Fibroblast of skin of left quadriceps (primary cell): ENCODE data around the gene HMCN1.
"Not testable (repeated sequence)": the region's sequence is repeated elsewhere in the genome, so short reads cannot be mapped to it uniquely, and the experiment has no call there.

Experiments used
- DNase-seq, 2 experiments: peaks; one replicate each; pipeline ENCODE4 v3.0.0-alpha.2; 2013; ENCODE audit warnings: low read depth in 2 of 2

HMCN1 gene

DNA sequence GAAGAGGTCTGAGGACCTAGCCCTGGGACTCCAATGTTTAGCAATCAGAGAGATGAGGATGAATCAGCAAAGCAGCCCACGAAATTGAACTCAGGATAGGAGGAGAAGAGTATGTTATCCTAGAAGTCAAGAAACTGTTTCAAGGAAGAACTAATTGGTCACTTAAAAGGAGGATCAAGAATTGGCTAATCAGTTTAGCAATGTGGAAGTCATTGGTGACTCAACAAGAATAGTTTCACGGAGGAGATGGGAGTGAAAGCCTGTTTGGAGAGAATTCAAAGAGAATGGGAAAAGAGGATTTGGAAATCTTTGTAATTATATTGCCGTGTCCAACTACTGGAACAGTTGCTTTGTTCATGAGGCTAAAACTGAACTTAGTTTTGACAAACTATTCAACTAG, 7.4 kb downstream of the HMCN1 start:
- no peak for DNase-seq

DNA sequence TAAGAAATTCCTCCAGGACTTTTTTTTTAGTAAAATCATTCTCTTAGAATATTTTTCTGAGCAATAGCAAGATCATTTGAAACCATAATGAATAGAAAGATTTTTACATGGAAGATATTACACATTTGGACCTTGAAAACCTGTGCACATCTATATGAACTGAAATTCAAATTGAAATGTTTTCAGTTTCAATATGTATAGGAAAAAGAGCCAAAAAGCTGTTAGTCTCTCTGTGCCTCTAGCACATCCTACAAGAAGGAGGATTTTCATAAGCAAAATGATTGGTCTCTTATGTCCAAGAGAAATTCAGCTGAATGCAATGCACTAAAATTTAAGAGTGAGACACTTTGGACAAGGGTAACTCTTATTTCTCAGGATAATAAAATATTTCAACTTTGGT, 8.2 kb downstream of the HMCN1 start:
- no peak for DNase-seq

- DNase-seq, result no peak
Measured at GRCh38 chr1:185745165-185745564, 11.0 kb downstream of the HMCN1 start.

GRCh38 chr1:185759061-185759460, 24.9 kb downstream of the HMCN1 start:
- no peak for DNase-seq

- no peak for DNase-seq
Measured at GRCh38 chr1:185761841-185762240, 27.6 kb downstream of the HMCN1 start.

DNA sequence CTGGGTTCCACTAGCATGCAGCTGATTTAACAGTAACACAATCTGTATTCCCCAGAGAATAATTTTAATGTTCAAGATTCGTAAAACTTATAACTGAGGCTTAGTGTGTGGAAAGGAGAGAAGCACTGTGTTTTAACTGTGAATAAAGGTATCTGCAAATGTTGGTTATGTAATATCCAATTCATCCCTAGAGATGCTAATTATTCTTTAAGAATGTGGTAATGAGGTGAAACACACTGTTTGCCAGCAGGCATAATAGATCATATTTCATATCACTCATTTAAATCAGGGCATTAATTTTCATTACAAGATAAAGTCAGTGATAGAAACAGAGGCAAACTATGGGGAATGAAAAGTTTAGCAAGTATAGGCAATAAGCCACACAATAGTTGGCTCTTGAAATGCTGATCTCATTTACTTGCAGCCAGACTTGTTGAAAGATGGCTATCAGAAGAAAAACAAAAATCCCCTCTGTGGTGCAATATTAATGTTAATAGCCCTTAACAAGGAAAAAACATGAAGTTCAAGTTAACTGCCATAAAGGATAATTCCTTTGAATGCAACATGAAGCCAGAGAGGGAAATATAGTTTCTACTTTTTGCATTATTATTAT, 33.4 kb downstream of the HMCN1 start:
- no peak for DNase-seq

DNA sequence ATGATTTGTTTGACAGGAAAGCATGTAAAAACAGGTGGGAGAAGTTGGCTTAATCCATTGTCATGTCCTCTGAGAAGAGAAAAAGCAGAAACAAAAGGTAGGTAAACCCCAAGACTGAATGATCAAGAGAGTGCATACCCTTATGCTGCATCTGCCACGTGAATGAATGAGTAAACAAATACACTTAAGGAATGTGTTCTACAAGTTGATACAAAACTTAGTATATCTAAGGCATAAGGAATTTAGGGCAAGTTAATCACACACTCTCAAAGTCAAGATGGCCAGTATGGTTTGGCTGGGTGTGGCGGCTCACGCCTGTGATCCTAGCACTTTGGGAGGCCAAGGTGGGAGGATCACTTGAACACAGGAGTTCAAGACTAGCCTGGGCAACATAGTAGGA, 34.2 kb downstream of the HMCN1 start:
- no peak for DNase-seq

GRCh38 chr1:185769136-185769535, 34.9 kb downstream of the HMCN1 start:
- no peak for DNase-seq

GRCh38 chr1:185774394-185774793, 40.2 kb downstream of the HMCN1 start:
- peak; percentile 62 to 63 for DNase-seq

DNA sequence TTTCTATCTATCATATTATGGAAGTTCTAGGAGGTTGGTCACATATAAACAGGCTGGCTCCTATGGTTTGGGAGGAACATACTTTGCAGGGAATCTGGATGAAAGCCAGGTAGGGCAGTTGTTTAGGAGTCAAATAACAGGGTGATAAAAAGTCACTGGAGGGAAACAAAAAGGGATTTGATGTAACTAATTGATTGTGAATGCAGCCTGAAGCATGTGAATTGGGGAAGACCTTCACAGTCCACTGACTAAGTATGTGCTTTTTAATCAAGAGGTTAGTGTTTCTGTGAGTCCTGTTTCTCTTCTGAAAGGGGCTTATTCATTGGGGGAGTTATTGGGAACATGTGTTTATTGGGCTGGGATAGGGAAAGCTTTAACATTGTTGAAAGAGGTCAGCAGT, 41.3 kb downstream of the HMCN1 start:
- no peak for DNase-seq

GRCh38 chr1:185776522-185776921, 42.3 kb downstream of the HMCN1 start:
- DNase-seq, result peak; percentile 34 to 42

- not testable (repeated sequence) for DNase-seq
Measured at GRCh38 chr1:185783860-185784259, 49.7 kb downstream of the HMCN1 start.

GRCh38 chr1:185785586-185785985, 51.4 kb downstream of the HMCN1 start:
- no peak for DNase-seq

- DNase-seq, result peak; percentile 91
Measured at GRCh38 chr1:185786524-185786923, 52.3 kb downstream of the HMCN1 start.

DNA sequence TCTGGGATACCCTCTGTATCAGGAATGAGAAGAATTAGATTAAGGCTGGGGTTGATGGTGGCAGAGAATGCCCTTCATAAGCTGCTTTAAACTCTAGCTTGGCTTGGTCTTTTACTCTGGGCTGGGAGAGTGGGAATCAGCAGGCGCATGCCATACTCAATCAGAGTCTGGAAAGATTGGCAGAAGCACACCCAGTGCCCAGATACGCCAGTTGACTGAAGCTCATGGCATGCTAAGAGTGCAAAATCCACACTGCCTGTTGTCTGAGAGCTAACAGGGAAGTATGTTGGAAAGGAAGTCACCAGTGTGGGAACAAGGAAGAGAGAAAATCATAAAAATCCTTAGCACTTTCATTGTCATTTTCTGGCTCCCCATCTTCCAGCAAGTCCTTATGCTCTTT, 53.0 kb downstream of the HMCN1 start:
- no peak for DNase-seq

- no peak for DNase-seq
Measured at GRCh38 chr1:185788386-185788785, 54.2 kb downstream of the HMCN1 start.

- no peak for DNase-seq
Measured at GRCh38 chr1:185789501-185790193, 55.5 kb downstream of the HMCN1 start.

DNA sequence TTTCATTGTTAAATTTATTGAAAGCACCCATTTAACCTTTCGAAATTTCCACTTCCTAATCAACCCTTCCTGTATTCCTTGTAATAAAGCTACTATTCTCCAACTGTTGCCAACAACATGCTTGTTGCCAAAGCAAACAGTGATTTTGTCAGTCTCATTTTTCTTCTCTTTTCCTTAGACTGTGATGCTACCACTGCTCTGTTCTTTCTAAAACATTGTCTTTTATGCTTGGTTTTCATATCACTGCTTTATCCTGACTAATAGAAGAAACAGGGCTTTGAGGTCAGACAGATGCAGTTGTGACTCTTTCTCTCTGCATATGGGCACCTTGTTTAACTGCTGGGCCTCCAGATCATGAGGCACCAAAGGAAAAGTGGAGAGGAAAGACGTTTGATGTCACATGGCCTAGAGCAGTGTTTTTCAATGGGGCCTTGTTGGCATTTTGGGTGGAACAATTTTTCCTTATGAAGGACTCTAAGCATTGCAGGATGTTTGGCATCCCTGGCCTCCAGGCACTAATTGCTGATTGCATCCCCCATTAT, 56.1 kb downstream of the HMCN1 start:
- DNase-seq, result no peak

GRCh38 chr1:185792040-185792439, 57.8 kb downstream of the HMCN1 start:
- DNase-seq, result no peak

GRCh38 chr1:185794495-185794894, 60.3 kb downstream of the HMCN1 start:
- not testable (repeated sequence) for DNase-seq

DNA sequence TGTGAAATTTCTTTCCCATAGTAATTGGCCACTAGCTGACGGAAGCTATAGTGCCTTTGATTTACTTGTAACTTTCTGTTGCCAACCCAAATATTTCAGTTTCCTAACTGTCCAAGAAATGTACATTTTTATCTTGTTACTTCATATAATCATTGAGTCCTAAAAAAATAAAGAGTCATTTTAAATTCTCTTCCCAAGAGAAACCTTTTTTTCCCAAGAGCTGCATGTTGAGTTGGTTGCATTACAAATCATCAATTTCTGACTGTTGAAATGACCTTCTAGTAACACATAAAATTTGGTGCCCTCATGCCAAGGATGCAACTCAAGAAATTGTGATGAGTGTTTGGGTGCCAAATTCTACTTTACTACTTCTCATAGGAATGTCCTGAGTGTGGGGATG, 61.0 kb downstream of the HMCN1 start:
- DNase-seq, result peak; percentile 66 to 68

DNA sequence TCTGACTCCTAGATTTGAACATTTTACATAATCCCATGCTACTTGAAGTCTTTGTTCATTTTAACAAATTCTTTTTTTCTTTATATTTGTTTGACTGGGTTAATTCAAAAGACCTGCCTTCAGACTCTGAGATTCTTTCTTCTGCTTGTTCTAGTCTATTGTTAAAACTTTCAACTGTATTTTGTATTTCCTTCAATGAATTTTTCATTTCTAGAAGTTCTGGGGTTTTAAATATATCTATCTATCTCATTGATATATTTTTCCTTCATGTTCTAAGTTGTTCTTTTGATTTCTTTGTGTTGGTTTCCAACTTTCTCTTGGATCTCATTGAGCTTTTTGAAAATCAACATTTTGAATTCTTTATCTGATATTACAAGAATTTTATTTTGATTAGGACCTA, 64.3 kb downstream of the HMCN1 start:
- no peak for DNase-seq

DNA sequence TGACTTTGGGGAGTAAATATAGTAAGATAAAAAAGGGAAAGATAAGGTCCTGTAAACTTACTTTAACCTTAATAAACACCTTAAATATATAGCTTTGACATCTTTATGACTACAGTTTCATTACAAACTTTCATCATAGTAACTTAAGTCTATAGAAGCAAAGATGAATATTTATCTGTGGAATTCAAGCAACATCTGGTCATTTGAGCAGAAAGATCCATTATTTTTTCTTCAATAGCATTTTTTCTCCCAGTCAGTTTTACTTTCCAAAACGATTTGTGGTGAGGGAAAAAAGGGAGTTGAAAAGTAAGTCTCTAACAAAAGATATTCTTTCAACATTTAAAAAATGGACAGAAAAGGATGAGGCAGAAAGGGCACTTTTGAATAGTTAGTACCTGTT, 69.0 kb downstream of the HMCN1 start:
- DNase-seq, result peak in 1 of 2 experiments; percentile 46
